ENCODE results near the gene TPSAB1.

TPSAB1 gene

GRCh38 chr16:1277617-1278282, 37.2 kb downstream of the TPSAB1 start:
- FAIRE-seq (no peak), DNase-seq (ENCODE audit: insufficient read length, low spot score) (no peak)
- no peak for TF ChIP-seq CTCF (IDR thresholded peaks at IDR 0.05; ENCODE audit: insufficient read depth, missing control alignments)

GRCh38 chr16:1278477-1278876, 38.0 kb downstream of the TPSAB1 start:
- DNase-seq (ENCODE audit: insufficient read length, low spot score) (no peak), FAIRE-seq (no peak)
- TF ChIP-seq CTCF (IDR thresholded peaks at IDR 0.05; ENCODE audit: insufficient read depth, missing control alignments) = no peak

- no peak for TF ChIP-seq CTCF (IDR thresholded peaks at IDR 0.05; ENCODE audit: insufficient read depth, missing control alignments)
- DNase-seq (ENCODE audit: insufficient read length, low spot score) (no peak), FAIRE-seq (no peak)
Observed at GRCh38 chr16:1279081-1279944, 38.8 kb downstream of the TPSAB1 start.

GRCh38 chr16:1279945-1280589, 39.6 kb downstream of the TPSAB1 start:
- FAIRE-seq (no peak), DNase-seq (ENCODE audit: insufficient read length, low spot score) (no peak)
- no peak for TF ChIP-seq CTCF (IDR thresholded peaks at IDR 0.05; ENCODE audit: insufficient read depth, missing control alignments)

- no peak for DNase-seq (ENCODE audit: insufficient read length, low spot score)
- TF ChIP-seq CTCF (IDR thresholded peaks at IDR 0.05; ENCODE audit: insufficient read depth, missing control alignments) = no peak
- no peak for FAIRE-seq
Observed at GRCh38 chr16:1280783-1281182, 40.3 kb downstream of the TPSAB1 start.

- DNase-seq (ENCODE audit: insufficient read length, low spot score) (no peak), FAIRE-seq (no peak)
- TF ChIP-seq CTCF (IDR thresholded peaks at IDR 0.05; ENCODE audit: insufficient read depth, missing control alignments) = no peak
Observed at GRCh38 chr16:1281517-1281916, 41.0 kb downstream of the TPSAB1 start.
